ENCODE results near the gene ALDH3B1.

ALDH3B1 gene

GRCh38 chr11:68016904-68017817, 7.0 kb downstream of the ALDH3B1 start:
- Histone ChIP-seq H3K4me1 (ENCODE audit: control insufficient read depth, insufficient read depth, low read length) (no peaks in the 10 kb centered on the region), H3K36me3 (ENCODE audit: control insufficient read depth in 2 of 2, insufficient read depth in 1 of 2, low read length in 2 of 2) (no peaks in the 10 kb centered on the region), H3K4me3 (ENCODE audit: low read depth, low read length) (no peak overlapping the region), H3K9me3 (ENCODE audit: control insufficient read depth, insufficient read depth, low read depth, low read length) (no peaks in the 10 kb centered on the region), H3K27ac (ENCODE audit: extremely low read depth, low read depth, low read length) (no peak overlapping the region)
- ChIA-PET CTCF (no interaction called here), POLR2A (no interaction called here)
- TF ChIP-seq ZNF529 (tag by site-specific recombination; IDR thresholded peaks at IDR 0.05; ENCODE audit: insufficient replicate concordance) (no peak), KLF1 (tag by site-specific recombination; IDR thresholded peaks at IDR 0.05) (peak; percentile 41), YY2 (tag by site-specific recombination; IDR thresholded peaks at IDR 0.05) (no peak)

DNA sequence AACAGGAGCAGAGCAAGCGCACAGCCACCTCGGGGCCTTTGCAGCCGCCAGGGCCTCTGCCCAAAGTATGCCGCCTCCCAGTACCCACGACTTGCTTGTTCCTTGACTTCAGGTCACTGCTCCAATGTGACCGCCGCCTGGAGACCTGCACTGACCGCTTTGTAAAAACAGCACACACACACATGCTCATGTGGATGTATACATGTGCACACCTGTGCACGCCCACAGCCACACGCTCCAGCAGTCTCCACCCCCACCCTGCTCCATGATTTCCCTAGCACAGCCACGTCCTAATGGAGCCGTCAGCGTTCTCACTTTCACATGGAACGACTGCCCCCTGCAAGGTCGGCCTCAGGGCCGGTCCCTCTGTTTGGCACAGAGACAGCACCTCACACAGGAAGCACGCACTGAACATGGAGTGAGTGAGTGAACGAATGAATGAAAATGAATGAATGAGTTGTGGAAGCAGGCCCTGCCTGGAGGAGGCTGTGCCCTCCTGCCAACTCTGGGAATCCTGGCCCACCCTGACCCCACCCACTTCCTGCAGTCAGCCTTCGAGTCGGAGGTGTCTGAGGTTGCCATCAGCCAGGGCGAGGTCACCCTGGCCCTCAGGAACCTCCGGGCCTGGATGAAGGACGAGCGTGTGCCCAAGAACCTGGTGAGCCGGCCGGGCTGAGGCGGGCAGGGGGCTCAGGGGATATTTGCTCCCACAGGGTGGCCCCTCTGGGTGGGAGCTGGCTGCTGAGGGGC, 8.0 kb downstream of the ALDH3B1 start:
- ChIA-PET CTCF (no interaction called here), POLR2A (no interaction called here)
- no peak overlapping the region for H3K27ac ChIP-seq (ENCODE audit: extremely low read depth, low read depth, low read length)
- H3K9me3 ChIP-seq (ENCODE audit: control insufficient read depth, insufficient read depth, low read depth, low read length): no peaks in the 10 kb centered on the region
- no peak overlapping the region for H3K4me3 ChIP-seq (ENCODE audit: low read depth, low read length)
- no peaks in the 10 kb centered on the region for H3K4me1 ChIP-seq (ENCODE audit: control insufficient read depth, insufficient read depth, low read length)
- no peaks in the 10 kb centered on the region for H3K36me3 ChIP-seq (ENCODE audit: control insufficient read depth in 2 of 2, insufficient read depth in 1 of 2, low read length in 2 of 2)
- no peak for TF ChIP-seq ZNF792 (tag by site-specific recombination; IDR thresholded peaks at IDR 0.05)
- TF ChIP-seq ZNF132 (tag by site-specific recombination; IDR thresholded peaks at IDR 0.05; ENCODE audit: borderline replicate concordance): no peak
- TF ChIP-seq SALL2 (tag by site-specific recombination; IDR thresholded peaks at IDR 0.05; ENCODE audit: borderline replicate concordance): no peak
- no peak for TF ChIP-seq ZNF473 (tag by site-specific recombination; IDR thresholded peaks at IDR 0.05)
- TF ChIP-seq, protein P1, sequence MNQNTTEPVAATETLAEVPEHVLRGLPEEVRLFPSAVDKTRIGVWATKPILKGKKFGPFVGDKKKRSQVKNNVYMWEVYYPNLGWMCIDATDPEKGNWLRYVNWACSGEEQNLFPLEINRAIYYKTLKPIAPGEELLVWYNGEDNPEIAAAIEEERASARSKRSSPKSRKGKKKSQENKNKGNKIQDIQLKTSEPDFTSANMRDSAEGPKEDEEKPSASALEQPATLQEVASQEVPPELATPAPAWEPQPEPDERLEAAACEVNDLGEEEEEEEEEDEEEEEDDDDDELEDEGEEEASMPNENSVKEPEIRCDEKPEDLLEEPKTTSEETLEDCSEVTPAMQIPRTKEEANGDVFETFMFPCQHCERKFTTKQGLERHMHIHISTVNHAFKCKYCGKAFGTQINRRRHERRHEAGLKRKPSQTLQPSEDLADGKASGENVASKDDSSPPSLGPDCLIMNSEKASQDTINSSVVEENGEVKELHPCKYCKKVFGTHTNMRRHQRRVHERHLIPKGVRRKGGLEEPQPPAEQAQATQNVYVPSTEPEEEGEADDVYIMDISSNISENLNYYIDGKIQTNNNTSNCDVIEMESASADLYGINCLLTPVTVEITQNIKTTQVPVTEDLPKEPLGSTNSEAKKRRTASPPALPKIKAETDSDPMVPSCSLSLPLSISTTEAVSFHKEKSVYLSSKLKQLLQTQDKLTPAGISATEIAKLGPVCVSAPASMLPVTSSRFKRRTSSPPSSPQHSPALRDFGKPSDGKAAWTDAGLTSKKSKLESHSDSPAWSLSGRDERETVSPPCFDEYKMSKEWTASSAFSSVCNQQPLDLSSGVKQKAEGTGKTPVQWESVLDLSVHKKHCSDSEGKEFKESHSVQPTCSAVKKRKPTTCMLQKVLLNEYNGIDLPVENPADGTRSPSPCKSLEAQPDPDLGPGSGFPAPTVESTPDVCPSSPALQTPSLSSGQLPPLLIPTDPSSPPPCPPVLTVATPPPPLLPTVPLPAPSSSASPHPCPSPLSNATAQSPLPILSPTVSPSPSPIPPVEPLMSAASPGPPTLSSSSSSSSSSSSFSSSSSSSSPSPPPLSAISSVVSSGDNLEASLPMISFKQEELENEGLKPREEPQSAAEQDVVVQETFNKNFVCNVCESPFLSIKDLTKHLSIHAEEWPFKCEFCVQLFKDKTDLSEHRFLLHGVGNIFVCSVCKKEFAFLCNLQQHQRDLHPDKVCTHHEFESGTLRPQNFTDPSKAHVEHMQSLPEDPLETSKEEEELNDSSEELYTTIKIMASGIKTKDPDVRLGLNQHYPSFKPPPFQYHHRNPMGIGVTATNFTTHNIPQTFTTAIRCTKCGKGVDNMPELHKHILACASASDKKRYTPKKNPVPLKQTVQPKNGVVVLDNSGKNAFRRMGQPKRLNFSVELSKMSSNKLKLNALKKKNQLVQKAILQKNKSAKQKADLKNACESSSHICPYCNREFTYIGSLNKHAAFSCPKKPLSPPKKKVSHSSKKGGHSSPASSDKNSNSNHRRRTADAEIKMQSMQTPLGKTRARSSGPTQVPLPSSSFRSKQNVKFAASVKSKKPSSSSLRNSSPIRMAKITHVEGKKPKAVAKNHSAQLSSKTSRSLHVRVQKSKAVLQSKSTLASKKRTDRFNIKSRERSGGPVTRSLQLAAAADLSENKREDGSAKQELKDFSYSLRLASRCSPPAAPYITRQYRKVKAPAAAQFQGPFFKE (tag by site-specific recombination; IDR thresholded peaks at IDR 0.05; ENCODE audit: borderline replicate concordance): no peak
- TF ChIP-seq, protein P2, sequence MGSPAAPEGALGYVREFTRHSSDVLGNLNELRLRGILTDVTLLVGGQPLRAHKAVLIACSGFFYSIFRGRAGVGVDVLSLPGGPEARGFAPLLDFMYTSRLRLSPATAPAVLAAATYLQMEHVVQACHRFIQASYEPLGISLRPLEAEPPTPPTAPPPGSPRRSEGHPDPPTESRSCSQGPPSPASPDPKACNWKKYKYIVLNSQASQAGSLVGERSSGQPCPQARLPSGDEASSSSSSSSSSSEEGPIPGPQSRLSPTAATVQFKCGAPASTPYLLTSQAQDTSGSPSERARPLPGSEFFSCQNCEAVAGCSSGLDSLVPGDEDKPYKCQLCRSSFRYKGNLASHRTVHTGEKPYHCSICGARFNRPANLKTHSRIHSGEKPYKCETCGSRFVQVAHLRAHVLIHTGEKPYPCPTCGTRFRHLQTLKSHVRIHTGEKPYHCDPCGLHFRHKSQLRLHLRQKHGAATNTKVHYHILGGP (tag by site-specific recombination; IDR thresholded peaks at IDR 0.05): no peak
- no peak for TF ChIP-seq ZNF239 (tag by site-specific recombination; IDR thresholded peaks at IDR 0.05)

DNA sequence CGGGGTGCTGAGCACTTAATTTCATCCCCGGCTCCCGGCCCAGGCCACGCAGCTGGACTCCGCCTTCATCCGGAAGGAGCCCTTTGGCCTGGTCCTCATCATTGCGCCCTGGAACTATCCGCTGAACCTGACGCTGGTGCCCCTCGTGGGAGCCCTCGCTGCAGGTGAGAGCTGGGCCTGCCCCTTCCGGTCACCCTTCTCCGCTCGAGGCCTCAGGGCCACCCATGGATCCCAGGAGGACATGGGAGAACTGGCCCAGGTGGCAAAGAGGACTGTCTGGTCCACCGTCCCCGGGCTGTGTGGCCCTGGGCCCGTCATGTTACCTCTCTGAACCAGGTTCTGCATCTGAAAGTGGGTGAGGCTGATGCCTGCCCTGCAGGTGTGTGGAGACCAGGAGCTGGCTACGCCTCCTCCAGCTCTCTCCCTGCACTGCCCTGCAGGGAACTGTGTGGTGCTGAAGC, 8.6 kb downstream of the ALDH3B1 start:
- CTCF ChIA-PET: no interaction called here
- Histone ChIP-seq H3K9me3 (ENCODE audit: control insufficient read depth, insufficient read depth, low read depth, low read length) (no peaks in the 10 kb centered on the region), H3K4me1 (ENCODE audit: control insufficient read depth, insufficient read depth, low read length) (no peaks in the 10 kb centered on the region), H3K27ac (ENCODE audit: extremely low read depth, low read depth, low read length) (no peak overlapping the region), H3K4me3 (ENCODE audit: low read depth, low read length) (no peak overlapping the region), H3K36me3 (ENCODE audit: control insufficient read depth in 2 of 2, insufficient read depth in 1 of 2, low read length in 2 of 2) (no peaks in the 10 kb centered on the region)
- POLR2A ChIA-PET: no interaction called here
- TF ChIP-seq GLI4 (tag by site-specific recombination; IDR thresholded peaks at IDR 0.05) (no peak), ZNF2 (tag by site-specific recombination; IDR thresholded peaks at IDR 0.05) (no peak), ZNF747 (tag by site-specific recombination; IDR thresholded peaks at IDR 0.05) (no peak), ZNF37A (tag by site-specific recombination; IDR thresholded peaks at IDR 0.05) (no peak), ZNF10 (tag by site-specific recombination; IDR thresholded peaks at IDR 0.05) (no peak), ZNF513 (tag by site-specific recombination; IDR thresholded peaks at IDR 0.05) (no peak)
- TF ChIP-seq, protein P3, sequence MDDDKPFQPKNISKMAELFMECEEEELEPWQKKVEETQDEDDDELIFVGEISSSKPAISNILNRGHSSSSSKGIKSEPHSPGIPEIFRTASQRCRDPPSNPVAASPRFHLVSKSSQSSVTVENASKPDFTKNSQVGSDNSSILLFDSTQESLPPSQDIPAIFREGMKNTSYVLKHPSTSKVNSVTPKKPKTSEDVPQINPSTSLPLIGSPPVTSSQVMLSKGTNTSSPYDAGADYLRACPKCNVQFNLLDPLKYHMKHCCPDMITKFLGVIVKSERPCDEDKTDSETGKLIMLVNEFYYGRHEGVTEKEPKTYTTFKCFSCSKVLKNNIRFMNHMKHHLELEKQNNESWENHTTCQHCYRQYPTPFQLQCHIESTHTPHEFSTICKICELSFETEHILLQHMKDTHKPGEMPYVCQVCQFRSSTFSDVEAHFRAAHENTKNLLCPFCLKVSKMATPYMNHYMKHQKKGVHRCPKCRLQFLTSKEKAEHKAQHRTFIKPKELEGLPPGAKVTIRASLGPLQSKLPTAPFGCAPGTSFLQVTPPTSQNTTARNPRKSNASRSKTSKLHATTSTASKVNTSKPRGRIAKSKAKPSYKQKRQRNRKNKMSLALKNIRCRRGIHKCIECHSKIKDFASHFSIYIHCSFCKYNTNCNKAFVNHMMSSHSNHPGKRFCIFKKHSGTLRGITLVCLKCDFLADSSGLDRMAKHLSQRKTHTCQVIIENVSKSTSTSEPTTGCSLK (tag by site-specific recombination; IDR thresholded peaks at IDR 0.05): no peak
